ENCODE measurements around the gene MAP2K6.

- no peak for TF ChIP-seq CTCF (IDR thresholded peaks at IDR 0.05; ENCODE audit: poor library complexity)
- no peak for TF ChIP-seq EZH2 (IDR thresholded peaks at IDR 0.05; ENCODE audit: borderline replicate concordance)
- TF ChIP-seq EZH2phosphoT487 (IDR thresholded peaks at IDR 0.05; ENCODE audit: low read depth, severe bottlenecking, unreplicated experiment): no peak
These were observed 91.2 kb downstream of the MAP2K6 start for GRCh38 chr17:69505740-69506139.

Measured in hepatocyte (in vitro differentiated cells).